Activated naive CD8-positive, alpha-beta T cell treated with anti-CD3 and anti-CD28 coated beads for 36 hours (primary cell): ENCODE data around the gene IGFN1. TPM values are rescaled to one million over a fixed set of nuclear protein-coding genes. Genes with fewer than 3 reads are reported as not detected.
"Not testable (repeated sequence)": the region's sequence is repeated elsewhere in the genome, so short reads cannot be mapped to it uniquely, and the experiment has no call there.

Experiments used
- DNase-seq: peaks from one replicate; pipeline ENCODE4 v3.0.0; 2021
- H3K27ac Mint-ChIP-seq: one replicate; pipeline ENCODE4 v1.8.0; 2022; ENCODE audit warnings: mild to moderate bottlenecking, moderate library complexity, mixed read lengths
- H3K27me3 Mint-ChIP-seq: one replicate; pipeline ENCODE4 v1.8.0; 2022; ENCODE audit warnings: mild to moderate bottlenecking, mixed read lengths
- H3K36me3 Mint-ChIP-seq: one replicate; pipeline ENCODE4 v1.8.0; 2021; ENCODE audit warnings: mild to moderate bottlenecking, mixed read lengths
- H3K4me1 Mint-ChIP-seq: one replicate; pipeline ENCODE4 v1.8.0; 2021; ENCODE audit warnings: mixed read lengths
- H3K4me3 Mint-ChIP-seq: one replicate; pipeline ENCODE4 v1.8.0; 2022; ENCODE audit warnings: mild to moderate bottlenecking, moderate library complexity, mixed read lengths
- H3K9me3 Mint-ChIP-seq: one replicate; pipeline ENCODE4 v1.8.0; 2022; ENCODE audit warnings: mixed read lengths
- total RNA-seq, 2 experiments: library from RNA; stranded (reverse); gene quantifications; one replicate each; pipeline ENCODE4 v1.2.3, GENCODE V29; 2021

IGFN1 gene
- total RNA-seq, 2 experiments from 2014 or later: not detected

DNA sequence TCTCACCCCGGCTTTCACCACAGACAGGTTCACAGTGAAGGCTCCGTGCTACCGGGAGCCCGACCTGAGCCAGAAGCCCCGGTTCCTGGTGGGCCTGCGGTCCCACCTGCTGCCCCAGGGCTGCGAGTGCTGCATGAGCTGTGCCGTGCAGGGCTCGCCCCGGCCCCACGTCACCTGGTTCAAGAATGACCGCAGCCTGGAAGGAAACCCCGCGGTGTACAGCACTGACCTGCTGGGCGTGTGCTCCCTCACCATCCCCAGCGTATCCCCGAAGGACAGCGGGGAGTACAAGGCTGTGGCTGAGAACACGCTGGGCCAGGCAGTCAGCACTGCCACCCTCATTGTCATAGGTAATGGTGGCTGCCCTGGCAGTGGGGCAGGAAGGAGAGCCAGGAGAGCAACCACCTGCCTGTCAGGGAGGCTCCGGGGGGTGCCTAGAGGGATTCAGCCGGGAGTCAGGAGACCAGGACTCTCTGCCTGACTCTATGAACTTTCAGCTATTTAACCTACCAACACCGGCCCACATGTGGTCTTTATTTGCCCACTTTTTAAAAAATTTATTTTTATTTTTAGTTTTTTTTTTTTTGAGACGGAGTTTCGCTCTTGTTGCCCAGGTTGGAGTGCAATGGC, 36.4 kb downstream of the IGFN1 start:
- no peaks in the 10 kb centered on the region for H3K9me3 Mint-ChIP-seq
- no peaks in the 10 kb centered on the region for H3K4me1 Mint-ChIP-seq
- H3K27ac Mint-ChIP-seq: no peak overlapping the region
- no peaks in the 10 kb centered on the region for H3K36me3 Mint-ChIP-seq
- H3K4me3 Mint-ChIP-seq: no peak overlapping the region
- H3K27me3 Mint-ChIP-seq: peaks cover 20% of the 10 kb centered on the region
- no peak for DNase-seq

DNA sequence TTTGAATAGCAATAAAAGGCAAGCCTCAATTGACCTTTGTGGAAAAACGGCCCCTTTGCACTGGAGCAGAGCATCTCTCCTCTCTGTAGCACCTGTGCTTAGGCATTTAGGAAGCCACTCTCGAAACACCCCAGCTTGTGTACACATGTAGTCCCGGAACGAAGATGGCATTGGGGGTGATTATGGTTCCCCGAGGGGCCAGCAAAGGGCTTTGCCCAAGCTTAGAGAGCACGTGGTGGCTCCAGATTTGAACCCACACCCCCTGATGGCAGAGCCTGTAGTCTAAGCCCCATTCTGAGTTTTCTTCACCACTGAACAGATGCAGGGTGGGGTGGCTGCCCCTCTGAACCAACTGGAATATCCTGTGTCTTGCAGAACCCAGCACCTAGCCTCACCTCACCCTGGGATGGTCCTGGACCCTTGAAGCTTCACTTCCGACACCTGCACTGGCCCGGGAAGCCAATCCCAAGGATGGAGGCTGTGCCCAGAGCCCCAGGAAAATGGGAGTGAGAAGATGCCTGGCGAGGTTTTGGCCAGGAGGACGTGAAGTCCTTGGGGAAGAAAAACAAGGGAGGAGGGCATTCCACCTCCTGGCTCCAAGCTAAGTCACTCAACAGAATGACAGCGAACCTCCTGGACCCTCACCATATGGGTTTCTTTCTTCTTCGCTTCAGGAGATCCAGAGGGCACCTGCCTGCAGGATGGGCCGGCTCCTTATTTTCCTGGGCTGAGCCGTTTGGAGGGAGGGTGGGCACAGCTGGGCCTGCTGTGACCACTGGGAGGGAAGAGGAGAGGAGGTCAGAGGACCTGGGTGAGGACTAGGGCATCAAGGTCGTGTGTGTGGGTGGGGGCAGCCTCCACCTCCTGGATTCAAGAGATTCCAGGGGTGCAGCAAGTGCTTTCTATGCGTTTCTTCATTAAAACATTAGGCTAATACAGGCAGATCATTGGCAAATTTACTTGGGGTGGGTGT, 37.7 kb downstream of the IGFN1 start:
- Mint-ChIP-seq H3K9me3 (peaks cover 4% of the 10 kb centered on the region), H3K4me3 (no peak overlapping the region), H3K4me1 (no peaks in the 10 kb centered on the region), H3K36me3 (no peaks in the 10 kb centered on the region), H3K27ac (no peak overlapping the region), H3K27me3 (peaks cover 20% of the 10 kb centered on the region)
- no peak for DNase-seq

DNA sequence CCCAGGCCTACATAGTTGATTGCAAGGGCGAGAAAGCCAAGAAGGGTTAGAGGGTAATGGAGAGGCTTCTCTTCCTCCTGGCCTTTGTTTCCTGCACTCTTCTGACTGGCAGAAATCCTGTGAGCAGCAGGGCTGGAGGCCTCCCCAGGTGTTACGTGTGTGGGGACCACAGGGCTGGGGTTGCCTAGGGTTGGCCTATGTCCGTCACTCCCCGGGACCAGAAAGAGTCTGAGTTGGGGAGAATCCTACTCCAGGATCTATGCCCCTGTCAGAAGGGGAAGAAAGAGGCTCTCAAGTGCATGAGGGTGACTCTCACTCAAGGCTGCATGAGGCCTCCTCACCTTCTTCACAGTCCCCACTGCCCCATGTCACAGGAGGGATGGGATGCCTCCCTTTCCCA, 38.5 kb downstream of the IGFN1 start:
- H3K27me3 Mint-ChIP-seq: peaks cover 20% of the 10 kb centered on the region
- no peak overlapping the region for H3K4me3 Mint-ChIP-seq
- H3K36me3 Mint-ChIP-seq: no peaks in the 10 kb centered on the region
- no peak for DNase-seq
- H3K4me1 Mint-ChIP-seq: no peaks in the 10 kb centered on the region
- peaks cover 5% of the 10 kb centered on the region for H3K9me3 Mint-ChIP-seq
- no peak overlapping the region for H3K27ac Mint-ChIP-seq

DNA sequence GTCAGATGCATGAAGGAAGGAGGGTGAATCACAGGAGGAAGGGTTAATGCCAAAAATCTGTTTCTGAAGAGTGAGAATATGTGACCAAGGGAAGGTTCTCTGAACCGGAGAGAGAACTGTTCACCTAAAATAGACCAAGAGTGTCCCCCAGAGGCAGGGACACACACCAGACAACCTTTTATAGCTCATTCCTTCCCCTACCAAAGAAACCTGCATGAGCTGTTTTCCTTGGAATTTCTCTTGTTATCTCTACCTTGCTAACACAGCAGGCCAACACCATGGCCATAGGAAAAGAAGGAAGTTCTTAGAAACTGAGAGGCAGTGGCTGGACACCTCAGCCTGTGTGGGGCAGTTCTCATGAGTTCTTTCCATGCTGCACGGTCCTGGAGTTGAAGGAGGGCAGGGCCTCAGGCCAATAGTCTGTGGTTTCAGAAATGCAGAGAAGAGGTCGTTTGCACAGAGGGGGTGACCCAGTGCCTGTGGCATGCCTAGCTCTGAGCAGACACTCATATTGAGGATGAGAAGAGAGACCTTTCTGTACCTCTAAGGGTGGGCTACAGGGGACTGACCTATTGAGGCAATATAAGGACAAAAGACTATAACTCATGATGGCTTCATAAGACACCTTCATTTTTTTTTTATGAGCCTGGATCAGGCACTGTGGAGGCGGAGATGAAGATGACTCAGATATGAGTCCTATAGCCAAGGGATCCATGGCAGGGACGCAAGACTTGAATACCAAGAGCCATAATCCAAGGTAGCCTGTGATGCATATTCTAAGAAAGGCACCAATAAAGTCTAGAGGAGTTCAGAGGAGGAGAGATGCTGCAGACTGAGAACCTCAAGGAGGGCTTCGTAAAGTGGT, 39.4 kb downstream of the IGFN1 start:
- no peak for DNase-seq
- H3K36me3 Mint-ChIP-seq: no peaks in the 10 kb centered on the region
- H3K27me3 Mint-ChIP-seq: peaks cover 20% of the 10 kb centered on the region
- H3K27ac Mint-ChIP-seq: no peak overlapping the region
- no peaks in the 10 kb centered on the region for H3K4me1 Mint-ChIP-seq
- peaks cover 5% of the 10 kb centered on the region for H3K9me3 Mint-ChIP-seq
- H3K4me3 Mint-ChIP-seq: no peak overlapping the region

DNA sequence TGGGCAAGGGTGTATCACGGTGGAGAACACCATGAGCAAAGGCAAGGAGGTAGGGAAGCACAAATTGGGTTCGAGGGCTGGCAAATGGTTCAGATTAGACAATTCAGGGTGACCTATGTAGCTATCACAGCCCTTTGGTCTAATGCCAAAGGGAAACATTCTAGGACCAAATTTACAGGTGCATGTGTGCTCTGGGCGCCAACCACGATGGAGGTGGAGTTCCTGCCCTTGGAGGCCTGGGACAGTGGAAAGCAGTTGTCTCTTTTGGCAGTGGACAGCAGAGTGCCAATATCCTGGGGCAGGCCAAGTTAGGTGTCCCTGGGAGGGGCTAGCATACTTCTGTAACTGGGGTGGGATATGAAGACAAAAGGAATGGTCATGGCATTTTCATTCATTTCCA, 40.1 kb downstream of the IGFN1 start:
- Mint-ChIP-seq H3K27ac (no peak overlapping the region), H3K9me3 (peaks cover 5% of the 10 kb centered on the region), H3K4me3 (no peak overlapping the region), H3K27me3 (peaks cover 20% of the 10 kb centered on the region), H3K36me3 (no peaks in the 10 kb centered on the region), H3K4me1 (no peaks in the 10 kb centered on the region)
- DNase-seq: no peak

- peaks cover 42% of the 10 kb centered on the region for H3K27me3 Mint-ChIP-seq
- H3K9me3 Mint-ChIP-seq, H3K27ac Mint-ChIP-seq, H3K4me3 Mint-ChIP-seq, DNase-seq, H3K4me1 Mint-ChIP-seq, H3K36me3 Mint-ChIP-seq: not testable (repeated sequence)
Observed at GRCh38 chr1:201239646-201240045, 49.0 kb downstream of the IGFN1 start.

DNA sequence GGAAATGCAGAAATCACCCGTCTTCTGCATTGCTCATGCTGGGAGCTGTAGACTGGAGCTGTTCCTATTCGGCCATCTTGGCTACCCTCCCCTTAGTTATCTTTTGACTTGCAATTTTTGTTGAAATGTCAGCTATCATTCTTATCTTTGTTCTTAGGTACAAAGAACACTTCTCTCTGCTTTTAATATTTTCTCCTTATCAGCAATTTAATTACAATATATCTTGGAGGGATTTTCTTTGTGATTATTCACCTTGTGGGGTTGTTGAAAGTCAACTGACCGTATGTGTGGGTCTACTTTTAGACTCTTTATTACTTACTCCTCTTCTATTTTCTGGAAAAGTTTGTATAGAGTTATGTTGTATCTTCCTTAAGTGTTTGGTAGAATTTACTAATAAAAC, 49.5 kb downstream of the IGFN1 start:
- Mint-ChIP-seq H3K36me3 (no peaks in the 10 kb centered on the region), H3K4me1 (no peaks in the 10 kb centered on the region), H3K27ac (no peak overlapping the region), H3K27me3 (peaks cover 47% of the 10 kb centered on the region), H3K4me3 (no peak overlapping the region), H3K9me3 (no peaks in the 10 kb centered on the region)
- no peak for DNase-seq

DNA sequence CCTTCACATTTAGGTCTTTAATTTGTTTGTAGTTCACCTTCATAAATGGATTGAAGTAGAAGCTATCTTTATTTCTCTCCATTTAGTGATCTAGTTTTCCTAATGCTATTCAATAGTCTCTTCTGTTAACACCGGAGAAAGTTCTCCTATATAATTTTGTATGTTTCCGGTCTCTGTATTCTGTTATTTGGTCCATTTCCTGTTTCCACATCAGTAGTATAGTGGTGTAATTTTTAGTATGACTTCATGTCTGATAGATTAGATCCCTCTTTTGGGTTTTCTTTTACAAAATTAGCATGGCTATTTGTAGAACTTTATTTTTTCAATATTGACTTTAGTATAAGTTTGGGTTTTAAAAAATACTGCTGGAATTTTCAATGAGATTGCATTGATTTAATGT, 51.1 kb downstream of the IGFN1 start:
- Mint-ChIP-seq H3K36me3 (no peaks in the 10 kb centered on the region), H3K4me3 (no peak overlapping the region), H3K27me3 (peaks cover 50% of the 10 kb centered on the region), H3K9me3 (no peaks in the 10 kb centered on the region), H3K27ac (no peak overlapping the region), H3K4me1 (no peaks in the 10 kb centered on the region)
- DNase-seq: no peak

- Mint-ChIP-seq H3K4me3 (no peak overlapping the region), H3K27ac (no peak overlapping the region), H3K27me3 (peaks cover 40% of the 10 kb centered on the region), H3K9me3 (no peaks in the 10 kb centered on the region), H3K4me1 (no peaks in the 10 kb centered on the region), H3K36me3 (no peaks in the 10 kb centered on the region)
- no peak for DNase-seq
Observed at GRCh38 chr1:201245082-201245481, 54.5 kb downstream of the IGFN1 start.

DNA sequence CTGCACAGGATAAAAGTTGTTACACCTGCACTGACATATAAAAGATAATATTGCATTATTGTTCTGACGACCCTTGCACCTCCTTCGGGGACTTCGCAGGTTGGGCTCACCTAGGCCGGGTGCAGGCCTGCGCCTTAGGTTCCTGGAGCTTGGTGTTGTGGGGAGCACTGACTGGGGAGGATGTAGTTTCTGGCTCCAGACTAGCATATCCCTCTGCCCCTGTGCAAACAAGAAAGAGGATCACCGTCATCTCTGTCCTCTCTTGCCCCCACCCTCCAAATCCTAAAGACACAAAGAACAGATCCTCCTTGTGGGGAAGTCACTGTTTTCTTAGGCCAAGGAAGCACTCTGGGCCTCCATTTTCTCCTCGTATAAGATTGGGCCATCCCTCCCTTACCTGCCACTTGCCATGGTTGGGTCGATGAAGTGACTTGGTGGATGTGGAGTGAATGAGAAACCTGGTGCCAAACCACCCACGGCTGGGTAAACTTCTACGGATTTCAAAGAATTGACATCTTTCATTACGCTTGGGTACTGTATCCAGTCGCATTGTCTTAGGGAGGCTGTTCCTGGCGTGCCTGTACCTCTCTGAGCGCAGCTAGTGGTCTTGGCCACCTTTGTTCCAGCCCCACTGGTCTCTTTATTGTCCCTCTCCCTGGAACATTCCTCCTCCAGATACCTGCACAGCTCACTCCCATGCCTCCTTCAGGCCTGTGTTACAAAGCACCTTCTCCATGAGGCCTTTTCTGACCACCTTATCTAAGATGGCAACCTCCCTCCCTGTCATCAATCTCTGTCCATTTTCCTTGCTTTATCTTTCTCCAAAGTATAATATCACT, 58.3 kb downstream of the IGFN1 start:
- Mint-ChIP-seq H3K27ac (no peak overlapping the region), H3K9me3 (no peaks in the 10 kb centered on the region), H3K4me1 (no peaks in the 10 kb centered on the region), H3K36me3 (no peaks in the 10 kb centered on the region), H3K4me3 (no peak overlapping the region), H3K27me3 (peaks cover 15% of the 10 kb centered on the region)
- no peak for DNase-seq

GRCh38 chr1:201250326-201251011, 59.8 kb downstream of the IGFN1 start:
- H3K9me3 Mint-ChIP-seq: no peaks in the 10 kb centered on the region
- H3K4me3 Mint-ChIP-seq: no peak overlapping the region
- no peak overlapping the region for H3K27ac Mint-ChIP-seq
- H3K27me3 Mint-ChIP-seq: peaks cover 3% of the 10 kb centered on the region
- no peak for DNase-seq
- H3K36me3 Mint-ChIP-seq: no peaks in the 10 kb centered on the region
- H3K4me1 Mint-ChIP-seq: no peaks in the 10 kb centered on the region

DNA sequence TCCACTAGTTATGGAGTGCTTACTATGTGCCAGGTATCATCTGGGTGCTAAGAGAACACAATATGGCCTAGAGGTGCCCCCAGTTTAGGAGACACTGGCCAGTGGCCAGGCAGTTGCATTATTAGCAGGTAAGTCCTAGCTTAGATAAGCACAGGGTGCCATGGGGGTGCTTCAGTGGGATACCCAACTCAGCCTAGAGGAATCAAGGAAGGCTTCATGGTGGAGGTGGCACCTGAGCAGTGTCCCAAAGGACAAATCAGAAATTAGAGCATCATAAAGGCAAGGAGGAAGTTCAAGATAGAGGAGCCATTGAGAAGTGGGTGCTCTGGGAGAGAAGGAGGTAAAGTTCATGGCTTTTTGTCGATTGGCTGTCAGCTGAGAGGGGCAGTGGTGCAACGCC, 60.8 kb downstream of the IGFN1 start:
- H3K4me1 Mint-ChIP-seq: no peaks in the 10 kb centered on the region
- H3K9me3 Mint-ChIP-seq: no peaks in the 10 kb centered on the region
- no peak for DNase-seq

GRCh38 chr1:201251851-201252430, 61.3 kb downstream of the IGFN1 start:
- peaks cover 3% of the 10 kb centered on the region for H3K27me3 Mint-ChIP-seq
- H3K9me3 Mint-ChIP-seq: no peaks in the 10 kb centered on the region
- no peak overlapping the region for H3K4me3 Mint-ChIP-seq
- no peaks in the 10 kb centered on the region for H3K4me1 Mint-ChIP-seq
- H3K27ac Mint-ChIP-seq: no peak overlapping the region
- H3K36me3 Mint-ChIP-seq: no peaks in the 10 kb centered on the region
- DNase-seq: no peak

More for the DNA sequence above, 60.8 kb downstream of the IGFN1 start:
- Mint-ChIP-seq H3K27me3 (peaks cover 3% of the 10 kb centered on the region), H3K36me3 (no peaks in the 10 kb centered on the region), H3K27ac (no peak overlapping the region), H3K4me3 (no peak overlapping the region)
